GM13976 (cell line): ENCODE results near the gene AMBRA1.

ENCODE experiments used
- DNase-seq: peaks from one replicate; pipeline ENCODE4 v3.0.0; 2012; ENCODE audit warnings: low spot score
- CTCF ChIP-seq: IDR thresholded peaks from 2 replicates; pipeline ENCODE4 v1.5.1; 2012; ENCODE audit warnings: borderline replicate concordance, mild to moderate bottlenecking; ENCODE audit not compliant: insufficient read depth; ENCODE audit errors: extremely low read depth, missing control alignments, control extremely low read depth
- in situ Hi-C: fragments of 300-500 bp; cut with MboI; formaldehyde crosslinking; loops from one replicate; pipeline ENCODE4 v1.12.0; 2022; ENCODE audit warnings: low sequenced_read_pairs, mixed read lengths, inconsistent platforms; ENCODE audit not compliant: unreplicated experiment

AMBRA1 gene

GRCh38 chr11:46528445-46529094 is 65.3 kb downstream of the AMBRA1 start:
- in situ Hi-C loops = no loop called here
- no peak for TF ChIP-seq CTCF
- DNase-seq = no peak

GRCh38 chr11:46527591-46528130 is 66.2 kb downstream of the AMBRA1 start:
- no peak for DNase-seq
- TF ChIP-seq CTCF = no peak
- in situ Hi-C loops = no loop called here

- in situ Hi-C loops = no loop called here
- DNase-seq = no peak
- TF ChIP-seq CTCF = no peak
Measured at GRCh38 chr11:46526216-46527215, 67.3 kb downstream of the AMBRA1 start.

- no peak for DNase-seq
- TF ChIP-seq CTCF = no peak
- in situ Hi-C loops = no loop called here
Measured at GRCh38 chr11:46524201-46524770, 69.5 kb downstream of the AMBRA1 start.

GRCh38 chr11:46523290-46523689 is 70.5 kb downstream of the AMBRA1 start:
- in situ Hi-C loops = no loop called here
- DNase-seq = no peak
- TF ChIP-seq CTCF = no peak

- TF ChIP-seq CTCF = no peak
- in situ Hi-C loops = no loop called here
- no peak for DNase-seq
Measured at GRCh38 chr11:46522682-46523281, 71.0 kb downstream of the AMBRA1 start.
